HepG2 (cell line): Measurements from ENCODE around the gene ZKSCAN8. TPM values are rescaled to one million over a fixed set of nuclear protein-coding genes. Genes with fewer than 3 reads are reported as not detected.

Experiments used
- ATAC-seq: fragments of 200-7000 bp; cut with Tn5 transposase; 3 replicates; pipeline ENCODE4 v1.9.1; 2020; ENCODE audit warnings: mild to moderate bottlenecking, moderate library complexity
- BruUV-seq: library from RNA; stranded (reverse); fragments of 400-500 nt; replicated peaks from 2 replicates; lab custom pipeline; 2021; lab: Mats Ljungman, UMichigan
- CTCF ChIA-PET: fragments of 300-600 bp; formaldehyde crosslinking; extraction: SDS; loops from one replicate; lab custom pipeline; 2021; ENCODE audit warnings: low total read pairs, inconsistent platforms, low intra/inter-chr PET ratio; lab: Yijun Ruan, JAX
- POLR2A ChIA-PET: fragments of 350-600 bp; sonication (Branson Sonifier 250); formaldehyde crosslinking; loops from one replicate; lab custom pipeline; 2020; ENCODE audit warnings: antibody characterized with exemption, inconsistent platforms; lab: Yijun Ruan, JAX
- DNase-seq: peaks from one replicate; pipeline ENCODE4 v3.0.0-alpha.2; 2015; ENCODE audit warnings: low spot score
- FAIRE-seq: peaks from 3 replicates; lab custom pipeline; 2011; peaks lifted over from hg19 to GRCh38; lab: Jason Lieb, UNC
- H2AFZ ChIP-seq: one replicate; pipeline ENCODE4 v1.6.1; 2011; ENCODE audit warnings: low read length, inconsistent platforms
- H3K27ac ChIP-seq: fragments of 300-600 bp; 3 replicates; pipeline ENCODE4 v1.8.0; 2011; ENCODE audit warnings: mixed run types, mild to moderate bottlenecking, mixed read lengths, low read length, inconsistent platforms; ENCODE audit not compliant: insufficient read depth; ENCODE audit errors: extremely low read length
- H3K27me3 ChIP-seq, 2 experiments: fragments of 200-600 bp in 1 of 2; 2 replicates in 1 of 2; 3 replicates in 1 of 2; pipeline versions ENCODE4 v1.6.0 to v1.8.0; 2011; ENCODE audit warnings: low read length in 2 of 2, mild to moderate bottlenecking in 2 of 2, moderate library complexity in 2 of 2, inconsistent platforms in 1 of 2; ENCODE audit not compliant: insufficient read depth in 2 of 2, control insufficient read depth in 1 of 2
- H3K36me3 ChIP-seq, 2 experiments: fragments of 200-600 bp in 1 of 2; replicated peaks in 1 of 2; 2 replicates in 1 of 2; 3 replicates in 1 of 2; pipeline versions ENCODE4 v1.5.1 to v1.8.0; 2011; ENCODE audit warnings: low read length in 2 of 2, inconsistent platforms in 1 of 2; ENCODE audit not compliant: insufficient read depth in 2 of 2, control insufficient read depth in 1 of 2
- H3K4me1 ChIP-seq: 2 replicates; pipeline ENCODE4 v1.5.1; 2012; ENCODE audit warnings: low read length, inconsistent platforms; ENCODE audit not compliant: insufficient read depth
- H3K4me2 ChIP-seq: 2 replicates; pipeline ENCODE4 v1.6.0; 2011; ENCODE audit warnings: low read depth, low read length, inconsistent platforms
- H3K4me3 ChIP-seq, 3 experiments: fragments of 200-600 bp in 1 of 3; sonication (generic), shearing (Covaris generic) in 1 of 3; replicated peaks in 1 of 3; 2 replicates each; pipeline ENCODE4 v1.5.1; 2011 to 2016; ENCODE audit warnings: low read length in 3 of 3, inconsistent platforms in 2 of 3, low read depth in 2 of 3, mild to moderate bottlenecking in 2 of 3, control low read depth in 1 of 3, mixed read lengths in 1 of 3; ENCODE audit not compliant: insufficient read depth in 1 of 3
- H3K79me2 ChIP-seq: one replicate; pipeline ENCODE4 v1.6.1; 2011; ENCODE audit warnings: low read length, inconsistent platforms; ENCODE audit not compliant: insufficient read depth
- H3K9ac ChIP-seq: 2 replicates; pipeline ENCODE4 v1.6.0; 2011; ENCODE audit warnings: mild to moderate bottlenecking, low read depth, low read length, inconsistent platforms; ENCODE audit not compliant: insufficient read depth
- H3K9me3 ChIP-seq: 2 replicates; pipeline ENCODE4 v1.5.1; 2012; ENCODE audit warnings: mild to moderate bottlenecking, low read length
- H4K20me1 ChIP-seq: 2 replicates; pipeline ENCODE4 v1.6.0; 2011; ENCODE audit warnings: inconsistent platforms, mild to moderate bottlenecking, low read length, moderate library complexity; ENCODE audit not compliant: insufficient read depth
- ATF6 ChIP-seq: sonication (generic); formaldehyde crosslinking; conservative IDR thresholded peaks from 2 replicates; pipeline ENCODE4 v1.4.0; 2020; ENCODE audit warnings: missing genetic modification reagents
- CBX2 ChIP-seq, 2 experiments: fragments of 200-600 bp in 1 of 2; sonication (generic); formaldehyde crosslinking in 1 of 2; IDR thresholded peaks; 2 replicates each; pipeline versions ENCODE4 v1.7.0 to v1.8.1; 2018 to 2022; ENCODE audit warnings: low read depth in 2 of 2, low read length in 1 of 2, mild to moderate bottlenecking in 1 of 2, missing genetic modification reagents in 1 of 2
- NFATC3 ChIP-seq: sonication (generic); formaldehyde crosslinking; IDR thresholded peaks from 2 replicates; pipeline ENCODE4 v1.5.1; 2020; ENCODE audit warnings: mild to moderate bottlenecking, missing genetic modification reagents
- PHF21A ChIP-seq: sonication (generic); formaldehyde crosslinking; IDR thresholded peaks from 2 replicates; pipeline ENCODE4 v1.5.0; 2020; ENCODE audit warnings: mild to moderate bottlenecking, missing genetic modification reagents
- TEF ChIP-seq: sonication (generic); formaldehyde crosslinking; IDR thresholded peaks from 2 replicates; pipeline ENCODE4 v1.5.0; 2020; ENCODE audit warnings: missing genetic modification reagents
- ZNF678 ChIP-seq: sonication (generic); formaldehyde crosslinking; IDR thresholded peaks from 2 replicates; pipeline ENCODE4 v1.4.0; 2020; ENCODE audit warnings: mild to moderate bottlenecking, missing genetic modification reagents
- ZNF746 ChIP-seq: sonication (generic); formaldehyde crosslinking; IDR thresholded peaks from 2 replicates; pipeline ENCODE4 v1.8.0; 2022; ENCODE audit warnings: mild to moderate bottlenecking, missing genetic modification reagents
- WGBS: methylation state at CpG from one replicate; pipeline ENCODE4 v1.1.6; 2017; ENCODE audit warnings: low lambda C conversion rate; 5-methylcytosine and 5-hydroxymethylcytosine counted together
- in situ Hi-C: cut with HindIII; loops from 2 replicates; pipeline ENCODE4 v1.10.0; 2017; ENCODE audit warnings: low pct_unique_long_range_greater_than_20kb; ENCODE audit not compliant: extremely low pct_ligation_motif_present
- intact Hi-C: fragments of 100-400 bp; cut with micrococcal nuclease; formaldehyde crosslinking; loops from one replicate; pipeline ENCODE4 v1.10.0; 2022; ENCODE audit not compliant: unreplicated experiment
- polyA plus RNA-seq, 8 experiments: library from polyadenylated mRNA; depleted of rRNA in 3 of 8; stranded (reverse) in 7 of 8; unstranded in 1 of 8; fragments of >200 nt; fragmentation: Illumina TruSeq in 4 of 8; extraction: Trizol in 4 of 8; gene quantifications; 2 replicates each; pipeline versions ENCODE4 v1.2.1 to v1.2.3, GENCODE V29; 2011 to 2016; ENCODE audit warnings: low read depth in 4 of 8, missing spikeins in 1 of 8, mixed read lengths in 1 of 8; ENCODE audit not compliant: insufficient read depth in 1 of 8
- total RNA-seq, 5 experiments: library from RNA; depleted of rRNA; stranded (reverse); fragments of >200 nt; fragmentation: Illumina TruSeq; extraction: Trizol; gene quantifications; 2 replicates each; pipeline ENCODE4 v1.2.3, GENCODE V29; 2016; ENCODE audit warnings: low read depth in 1 of 5

ZKSCAN8 gene
- total and polyA plus RNA-seq, 2 of the 13 experiments (the other 11 are each of a cell fraction or from before 2014, with no cell fraction given) = 12.4 to 20.9 TPM

- TF ChIP-seq ATF6 (CRISPR knock-in tag) (no peak), ZNF678 (CRISPR knock-in tag) (no peak), NFATC3 (CRISPR knock-in tag) (no peak), TEF (CRISPR knock-in tag) (no peak)
Measured at GRCh38 chr6:28206527-28206926, 64.8 kb downstream of the ZKSCAN8 start (continued).

- ChIA-PET POLR2A (interaction anchor here (1.0 to 1.7 kb wide), 2 partner anchors 12 to 70 kb away, joined by 3 to 9 read pairs; no protein-coding TSS in a partner anchor), CTCF (no interaction called here)
- H3K4me1 ChIP-seq = peaks cover 22% of the 10 kb centered on the region
- no peaks in the 10 kb centered on the region for H3K9me3 ChIP-seq
- H3K79me2 ChIP-seq = no peaks in the 10 kb centered on the region
- DNase-seq (no peak), ATAC-seq (peak; percentile 25; the same call in 2 of the 3 replicates), FAIRE-seq (no peak)
- H3K27ac ChIP-seq = no peak overlapping the region
- 0 out of 2 replicates have a peak, but pooled peaks have one; percentile 11 for TF ChIP-seq CBX2 (IDR thresholded peaks at IDR 0.05; ENCODE audit: low read depth, low read length)
- no peak for TF ChIP-seq CBX2 (CRISPR knock-in tag; IDR thresholded peaks at IDR 0.05; ENCODE audit: low read depth)
- no peak for TF ChIP-seq ZNF746 (CRISPR knock-in tag)
- 0 out of 2 replicates have a peak, but pooled peaks have one; percentile 23 for TF ChIP-seq PHF21A (CRISPR knock-in tag)
- in situ Hi-C loops = no loop called here
- peak overlapping the region; percentile 68 for H3K4me2 ChIP-seq
- H4K20me1 ChIP-seq = no peaks in the 10 kb centered on the region
- H3K36me3 ChIP-seq = no peaks in the 10 kb centered on the region
- no TSS peak for BruUV-seq
- H2AFZ ChIP-seq = no peak overlapping the region
- intact Hi-C loops = no loop called here
- 45% methylated on average over 15 of the region's 15 CpGs for WGBS
- H3K27me3 ChIP-seq = peaks cover 10 to 40% of the 10 kb centered on the region in 2 experiments
- no peak overlapping the region for H3K9ac ChIP-seq
- peak overlapping the region; percentile 5 to 66 (median 34); a peak in 2 of 6 replicates for H3K4me3 ChIP-seq
Measured at GRCh38 chr6:28206928-28207509, 65.3 kb downstream of the ZKSCAN8 start.
